ENCODE measurements around the gene PIGR. TPM values are rescaled to one million over a fixed set of nuclear protein-coding genes. Genes with fewer than 3 reads are reported as not detected.

The PIGR gene
- total RNA-seq, 2 experiments from 2014 or later, result 0.06 to 0.07 TPM

DNA sequence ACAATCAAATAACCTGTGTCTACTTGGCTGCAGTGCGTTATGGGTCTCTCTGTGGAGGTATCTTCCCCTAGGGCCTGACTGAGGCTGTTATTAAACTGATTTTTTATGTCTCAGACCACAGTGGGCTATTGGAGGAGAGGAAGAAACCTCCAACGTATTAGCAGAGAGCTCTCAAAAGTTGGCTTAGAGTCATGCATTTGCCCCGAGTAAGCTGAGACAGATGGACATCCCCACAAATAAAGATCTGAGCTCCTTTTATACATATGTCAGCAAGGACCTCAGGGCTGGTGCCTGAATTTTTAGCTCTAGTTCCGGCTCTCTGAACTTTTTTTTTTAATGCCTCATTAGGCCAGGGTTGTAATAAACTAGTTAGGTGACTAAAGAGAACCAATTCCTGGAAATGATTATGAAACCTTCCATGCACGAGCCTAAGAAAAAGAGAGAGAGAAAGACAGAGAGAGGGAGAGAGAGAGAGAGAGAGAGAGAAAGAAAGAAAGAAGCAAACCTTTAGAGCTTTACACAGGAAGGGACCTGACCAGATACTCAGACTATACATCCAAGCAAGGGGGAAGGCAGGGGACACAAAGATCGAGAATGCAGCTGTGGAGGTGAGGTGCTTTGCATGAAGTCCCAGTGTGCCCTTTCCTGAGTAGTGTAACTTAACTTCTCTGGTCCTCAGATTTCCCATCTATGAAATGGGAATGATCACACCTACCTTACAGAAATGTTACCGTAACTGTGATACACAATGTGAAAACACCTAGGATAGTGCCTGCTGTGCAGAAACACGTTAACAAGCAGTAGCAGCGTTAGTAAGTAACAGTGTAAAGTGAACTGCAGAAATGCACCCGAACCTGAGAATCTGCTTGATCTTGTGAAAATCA is 8.4 kb upstream of the PIGR start:
- H3K4me3 Mint-ChIP-seq, result no peak overlapping the region
- peak overlapping the region; percentile 1 for H3K27ac Mint-ChIP-seq
- H3K36me3 Mint-ChIP-seq, result peaks cover 2% of the 10 kb centered on the region
- CTCF ChIA-PET, result interaction anchor here (1.2 to 2.3 kb wide), 7 partner anchors 13 to 47 kb away, joined by 3 to 11 read pairs (median 5); no protein-coding TSS in a partner anchor
- DNase-seq (no peak), ATAC-seq (no peak)
- no peaks in the 10 kb centered on the region for H3K9me3 Mint-ChIP-seq (ENCODE audit: low read depth)
- H3K4me1 Mint-ChIP-seq, result peaks cover 12% of the 10 kb centered on the region
- peaks cover 7% of the 10 kb centered on the region for H3K27me3 Mint-ChIP-seq

DNA sequence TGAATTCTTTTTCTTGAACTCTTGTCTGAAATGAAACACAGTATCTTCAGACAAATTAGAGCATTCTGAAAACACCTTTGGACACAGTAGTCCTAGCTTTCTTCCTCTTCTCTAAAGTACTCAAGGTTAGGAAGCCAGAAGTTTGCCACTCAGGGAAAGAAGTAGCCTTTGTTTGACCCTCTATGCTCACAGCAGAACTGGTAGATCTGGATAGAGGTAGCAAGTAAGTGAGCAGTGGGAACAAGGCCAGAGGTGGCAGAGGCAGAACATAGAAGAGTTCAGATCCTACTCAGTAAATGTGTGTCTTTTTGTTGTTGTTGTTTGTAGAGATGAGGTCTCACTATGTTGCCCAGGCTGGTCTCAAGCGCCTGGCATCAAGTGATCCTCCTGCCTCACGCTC is 7.4 kb upstream of the PIGR start:
- H3K36me3 Mint-ChIP-seq, result peaks cover 2% of the 10 kb centered on the region
- CTCF ChIA-PET, result interaction anchor here (1.2 to 2.3 kb wide), 6 partner anchors 12 to 46 kb away, joined by 3 to 11 read pairs (median 6); no protein-coding TSS in a partner anchor
- H3K4me1 Mint-ChIP-seq, result peaks cover 12% of the 10 kb centered on the region
- H3K27me3 Mint-ChIP-seq, result peaks cover 7% of the 10 kb centered on the region
- H3K27ac Mint-ChIP-seq, result no peak overlapping the region
- ATAC-seq (no peak), DNase-seq (no peak)
- no peak overlapping the region for H3K4me3 Mint-ChIP-seq
- no peaks in the 10 kb centered on the region for H3K9me3 Mint-ChIP-seq (ENCODE audit: low read depth)

DNA sequence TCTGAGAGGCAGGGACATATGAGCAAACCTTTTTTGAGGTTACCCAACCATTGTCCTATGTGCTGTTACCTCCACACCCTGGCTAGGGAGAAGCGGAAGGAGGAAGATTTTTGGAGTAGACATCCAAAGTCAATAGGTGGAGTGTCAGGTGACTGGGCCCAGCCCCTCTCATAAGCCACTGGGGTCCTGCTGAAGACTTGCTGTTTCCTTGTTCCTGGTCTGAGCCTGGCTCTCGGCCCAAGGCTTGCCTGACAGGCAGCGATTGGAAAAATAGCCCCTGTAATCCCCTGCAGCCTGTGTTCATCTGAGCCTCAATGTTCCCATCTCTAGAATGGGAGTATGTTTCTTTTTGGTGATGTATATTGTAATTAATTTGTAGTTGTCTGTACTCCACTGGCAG is 6.9 kb upstream of the PIGR start:
- H3K4me1 Mint-ChIP-seq, result peaks cover 12% of the 10 kb centered on the region
- H3K36me3 Mint-ChIP-seq, result peaks cover 2% of the 10 kb centered on the region
- H3K9me3 Mint-ChIP-seq (ENCODE audit: low read depth), result no peaks in the 10 kb centered on the region
- DNase-seq (no peak), ATAC-seq (no peak)
- H3K27ac Mint-ChIP-seq, result no peak overlapping the region
- H3K27me3 Mint-ChIP-seq, result peaks cover 4% of the 10 kb centered on the region
- H3K4me3 Mint-ChIP-seq, result no peak overlapping the region
- CTCF ChIA-PET, result interaction anchor here (1.8 to 2.3 kb wide), 2 partner anchors 12 to 27 kb away, joined by 5 to 7 read pairs; no protein-coding TSS in a partner anchor

DNA sequence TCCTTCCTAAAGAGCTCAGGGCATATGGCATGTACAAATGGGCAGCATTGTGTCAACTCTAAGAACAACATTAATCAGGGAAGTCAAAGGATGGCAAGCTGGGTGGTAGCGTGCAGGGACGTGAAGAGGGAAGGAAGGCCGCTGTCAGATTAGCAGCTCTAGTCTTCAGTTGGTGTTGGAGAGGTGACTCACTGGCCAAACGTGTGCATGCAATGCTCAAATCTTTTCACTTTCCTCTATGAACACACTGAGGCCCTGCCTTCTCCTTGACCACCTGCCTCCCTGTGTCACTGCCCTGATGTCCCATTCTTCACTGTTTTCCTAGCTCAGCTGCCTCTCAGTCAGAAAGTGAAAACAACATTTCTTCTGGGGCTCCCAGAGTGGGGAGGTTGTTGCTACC is 5.9 kb upstream of the PIGR start:
- Mint-ChIP-seq H3K36me3 (peaks cover 2% of the 10 kb centered on the region), H3K27me3 (peaks cover 3% of the 10 kb centered on the region), H3K4me1 (peaks cover 12% of the 10 kb centered on the region), H3K4me3 (no peak overlapping the region), H3K27ac (no peak overlapping the region), H3K9me3 (ENCODE audit: low read depth) (no peaks in the 10 kb centered on the region)
- DNase-seq, result no peak
- CTCF ChIA-PET, result interaction anchor here (1.0 to 3.4 kb wide), 4 partner anchors 8 to 288 kb away, joined by 3 to 20 read pairs (median 4); no protein-coding TSS in a partner anchor
- ATAC-seq, result no peak

DNA sequence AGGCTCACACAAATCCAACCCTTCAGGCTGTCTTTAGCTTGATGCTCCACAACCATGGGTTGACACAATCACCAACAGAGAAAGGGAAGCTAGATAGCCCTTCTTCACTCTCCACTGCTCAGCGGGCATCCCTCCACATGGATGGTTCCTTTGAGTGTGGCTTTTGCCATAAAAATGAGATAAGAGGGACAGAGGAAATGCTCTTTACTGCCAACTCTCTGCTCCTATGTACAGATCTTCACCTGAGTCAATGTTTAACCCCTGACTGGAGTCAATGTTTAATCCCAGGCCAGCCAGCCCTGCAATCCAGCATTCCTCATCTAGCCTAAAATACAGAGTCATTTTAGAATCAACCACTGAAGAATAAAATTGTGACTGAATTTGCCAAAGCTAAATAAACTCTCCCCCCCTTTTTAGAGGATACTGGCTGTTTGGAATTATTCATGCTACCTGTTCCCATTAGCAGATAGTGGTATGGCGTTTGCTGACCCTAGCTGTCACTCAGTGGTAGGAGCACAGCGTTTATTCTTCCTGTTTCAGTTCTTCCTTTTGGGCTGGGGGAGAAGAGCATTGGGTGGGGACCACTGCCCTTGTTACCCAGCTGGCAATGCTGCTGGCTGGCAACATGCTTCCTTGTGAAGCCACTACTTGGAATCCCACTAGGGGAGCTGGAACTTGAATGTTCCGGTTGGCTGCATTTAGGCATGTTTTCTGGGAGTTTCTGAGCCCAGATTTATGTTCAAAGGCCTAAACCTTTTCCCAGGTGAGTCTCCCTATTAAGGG is 5.2 kb upstream of the PIGR start:
- Mint-ChIP-seq H3K4me1 (peaks cover 12% of the 10 kb centered on the region), H3K27ac (no peak overlapping the region), H3K27me3 (peaks cover 3% of the 10 kb centered on the region), H3K36me3 (peaks cover 2% of the 10 kb centered on the region), H3K9me3 (ENCODE audit: low read depth) (no peaks in the 10 kb centered on the region), H3K4me3 (no peak overlapping the region)
- ATAC-seq (no peak), DNase-seq (no peak)
- CTCF ChIA-PET, result interaction anchor here (1.0 to 3.4 kb wide), 5 partner anchors 9 to 287 kb away, joined by 3 to 20 read pairs (median 3); partner anchors contain the start of gene C1orf116

DNA sequence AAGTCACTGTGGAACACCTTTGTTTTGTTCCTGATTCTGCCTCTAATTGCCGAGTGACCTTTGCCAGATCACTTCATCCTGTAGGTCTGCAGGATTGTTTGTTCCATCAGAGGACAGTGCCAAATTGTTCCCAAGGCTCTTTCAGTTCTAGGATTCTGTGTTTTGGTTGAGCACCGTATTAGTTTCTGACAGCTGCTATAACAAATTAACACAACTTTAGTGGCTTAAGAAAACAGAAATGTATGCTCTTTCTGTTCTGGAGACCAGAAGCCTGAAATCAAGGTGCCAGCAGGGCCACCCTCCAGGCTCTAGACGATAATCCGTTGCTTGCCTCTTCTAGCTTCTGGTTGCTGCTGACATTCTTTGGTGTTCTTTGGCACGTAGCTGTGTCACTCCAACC is 3.4 kb upstream of the PIGR start:
- no peak for DNase-seq
- Mint-ChIP-seq H3K4me3 (no peak overlapping the region), H3K36me3 (peaks cover 2% of the 10 kb centered on the region), H3K9me3 (ENCODE audit: low read depth) (no peaks in the 10 kb centered on the region), H3K4me1 (peaks cover 6% of the 10 kb centered on the region), H3K27ac (no peak overlapping the region), H3K27me3 (peaks cover 18% of the 10 kb centered on the region)
- CTCF ChIA-PET, result interaction anchor here (2.1 to 3.4 kb wide), 2 partner anchors 15 to 140 kb away, joined by 6 to 20 read pairs; no protein-coding TSS in a partner anchor
- no peak for ATAC-seq

DNA sequence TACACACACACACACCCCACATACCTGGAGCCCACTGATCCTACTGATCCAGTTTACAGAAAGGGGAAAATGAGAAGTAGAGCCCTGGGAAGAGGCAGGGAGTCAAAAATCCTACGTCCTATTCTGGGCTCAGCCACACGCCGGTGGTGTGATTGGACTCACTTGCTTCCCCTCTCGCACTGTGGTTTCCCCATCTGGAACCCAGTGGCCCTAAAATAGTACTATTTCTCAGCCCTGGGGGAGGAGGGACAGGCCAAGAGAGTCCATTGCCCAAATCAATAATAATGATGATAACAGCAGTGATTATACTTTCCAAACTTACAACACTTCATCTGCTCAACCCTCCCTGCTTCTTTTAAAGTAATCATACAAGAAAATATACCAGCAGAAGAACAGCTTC is 2.9 kb upstream of the PIGR start:
- Mint-ChIP-seq H3K4me1 (peaks cover 5% of the 10 kb centered on the region), H3K9me3 (ENCODE audit: low read depth) (no peaks in the 10 kb centered on the region), H3K4me3 (no peak overlapping the region), H3K27ac (no peak overlapping the region), H3K36me3 (peaks cover 2% of the 10 kb centered on the region), H3K27me3 (peaks cover 20% of the 10 kb centered on the region)
- CTCF ChIA-PET, result interaction anchor here (2.1 to 3.4 kb wide), 2 partner anchors 15 to 140 kb away, joined by 6 to 20 read pairs; no protein-coding TSS in a partner anchor
- ATAC-seq (no peak), DNase-seq (no peak)

DNA sequence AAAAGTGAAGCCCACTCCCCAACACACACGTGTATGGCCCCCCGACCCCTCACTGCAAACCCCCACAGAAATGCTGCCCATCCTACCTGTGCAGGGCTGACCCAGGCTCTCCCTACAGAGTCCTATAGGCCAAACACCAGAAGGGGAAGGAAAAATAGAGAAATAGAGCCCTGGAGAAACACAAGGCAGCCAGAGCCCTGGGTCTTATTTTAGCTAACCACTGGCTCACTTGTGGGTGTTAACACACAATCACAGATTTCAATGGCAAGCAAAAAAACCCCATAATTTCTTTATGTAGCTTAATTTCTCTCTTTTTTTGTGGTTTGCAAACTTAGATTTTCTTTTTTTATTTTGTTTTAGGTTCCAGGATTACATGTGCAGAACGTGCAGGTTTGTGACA is 989 bp upstream of the PIGR start:
- no peak overlapping the region for H3K27ac Mint-ChIP-seq
- ATAC-seq (no peak), DNase-seq (no peak)
- CTCF ChIA-PET, result interaction anchor here (0.6 to 2.0 kb wide), 7 partner anchors 9 to 317 kb away, joined by 3 to 5 read pairs (median 4); no protein-coding TSS in a partner anchor
- no peaks in the 10 kb centered on the region for H3K9me3 Mint-ChIP-seq (ENCODE audit: low read depth)
- H3K4me1 Mint-ChIP-seq, result peaks cover 5% of the 10 kb centered on the region
- peaks cover 2% of the 10 kb centered on the region for H3K36me3 Mint-ChIP-seq
- H3K27me3 Mint-ChIP-seq, result peaks cover 30% of the 10 kb centered on the region
- H3K4me3 Mint-ChIP-seq, result no peak overlapping the region

DNA sequence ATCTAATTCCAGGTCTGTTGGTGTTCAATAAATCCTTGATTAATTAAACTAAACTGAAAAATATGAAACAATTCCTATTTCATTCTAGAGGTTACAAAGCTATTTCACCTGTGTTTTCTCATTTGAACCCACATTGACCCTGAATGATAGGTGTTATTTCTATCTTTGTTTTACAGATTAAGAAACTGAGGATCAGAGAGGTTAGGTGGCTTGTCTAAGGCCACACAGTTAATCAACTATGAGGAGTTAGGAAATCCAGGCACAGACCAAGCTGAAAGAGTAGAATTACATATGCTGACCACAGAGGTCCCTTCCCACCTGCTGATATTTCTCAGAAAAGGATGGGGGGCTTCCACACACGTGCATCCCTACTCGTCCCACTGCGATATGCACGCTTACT is 487 bp downstream of the PIGR start:
- H3K36me3 Mint-ChIP-seq, result peaks cover 2% of the 10 kb centered on the region
- CTCF ChIA-PET, result interaction anchor here (0.6 to 1.6 kb wide), 3 partner anchors 14 to 219 kb away, joined by 3 to 4 read pairs (median 3); no protein-coding TSS in a partner anchor
- no peak for ATAC-seq
- no peak overlapping the region for H3K4me3 Mint-ChIP-seq
- no peak overlapping the region for H3K27ac Mint-ChIP-seq
- no peaks in the 10 kb centered on the region for H3K9me3 Mint-ChIP-seq (ENCODE audit: low read depth)
- DNase-seq, result no peak
- H3K27me3 Mint-ChIP-seq, result peaks cover 32% of the 10 kb centered on the region
- peaks cover 5% of the 10 kb centered on the region for H3K4me1 Mint-ChIP-seq

DNA sequence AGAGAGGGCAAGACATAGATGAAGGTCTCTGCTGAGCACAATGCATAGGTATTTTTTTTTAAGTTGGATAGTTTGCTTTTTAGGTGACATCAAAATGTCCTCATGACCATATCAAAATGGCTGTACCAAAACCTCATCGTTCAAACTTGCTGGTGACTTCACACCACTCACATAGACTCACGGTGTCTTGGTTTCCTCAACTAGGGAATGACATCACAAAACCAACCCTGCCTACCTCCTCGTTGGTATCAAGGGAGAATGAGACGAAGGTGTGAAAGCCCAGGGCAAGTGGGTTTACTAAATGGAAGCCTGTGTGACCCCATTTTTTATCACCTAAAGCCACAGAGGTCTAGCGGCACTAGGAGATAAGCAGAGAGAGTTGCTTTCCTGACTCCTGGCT is 1.6 kb downstream of the PIGR start:
- Mint-ChIP-seq H3K9me3 (ENCODE audit: low read depth) (no peaks in the 10 kb centered on the region), H3K4me3 (no peak overlapping the region)
- peak; percentile 49 for ATAC-seq

DNA sequence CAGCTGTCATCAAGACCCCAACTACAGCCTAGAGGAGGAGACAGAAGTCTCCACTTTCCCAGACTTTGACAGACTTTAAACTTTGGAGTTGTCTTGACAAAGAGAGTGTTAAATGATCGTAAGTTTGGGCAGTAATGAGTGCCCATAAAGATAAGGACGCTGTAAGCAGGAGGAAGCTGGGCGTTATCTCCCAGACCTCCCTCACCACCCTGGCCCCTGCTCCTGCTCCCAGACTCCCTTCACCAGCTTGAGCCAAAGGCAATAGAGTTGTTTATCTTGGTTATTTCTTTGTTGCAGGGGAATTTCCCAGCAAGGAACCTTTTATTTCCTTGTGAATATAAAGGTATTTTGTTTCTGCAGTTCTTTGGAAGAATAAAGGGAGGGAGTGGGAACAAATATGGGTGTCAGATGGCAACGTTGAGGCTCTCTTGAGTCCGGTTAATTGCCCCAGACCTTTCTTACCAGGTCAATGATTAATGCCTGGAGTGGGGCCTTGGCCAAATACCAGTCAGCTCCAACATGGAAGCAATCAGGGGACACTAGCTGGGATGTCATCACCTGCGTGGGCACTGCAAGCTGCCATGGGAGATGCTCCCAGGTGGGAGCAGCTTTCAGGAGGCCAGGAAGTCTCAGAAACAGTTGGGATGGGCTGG is 4.4 kb downstream of the PIGR start:
- DNase-seq (no peak), ATAC-seq (no peak)
- H3K4me1 Mint-ChIP-seq, result peaks cover 5% of the 10 kb centered on the region
- CTCF ChIA-PET, result interaction anchor here (2.2 to 3.0 kb wide), 4 partner anchors 9 to 40 kb away, joined by 7 to 21 read pairs (median 10); no protein-coding TSS in a partner anchor
- H3K36me3 Mint-ChIP-seq, result no peaks in the 10 kb centered on the region
- no peak overlapping the region for H3K4me3 Mint-ChIP-seq
- no peaks in the 10 kb centered on the region for H3K9me3 Mint-ChIP-seq (ENCODE audit: low read depth)
- H3K27me3 Mint-ChIP-seq, result peaks cover 29% of the 10 kb centered on the region
- H3K27ac Mint-ChIP-seq, result no peak overlapping the region

More for the DNA sequence above, 1.6 kb downstream of the PIGR start:
- CTCF ChIA-PET, result no interaction called here
- DNase-seq, result no peak
- peaks cover 5% of the 10 kb centered on the region for H3K4me1 Mint-ChIP-seq
- peaks cover 32% of the 10 kb centered on the region for H3K27me3 Mint-ChIP-seq
- H3K27ac Mint-ChIP-seq, result no peak overlapping the region
- H3K36me3 Mint-ChIP-seq, result no peaks in the 10 kb centered on the region

DNA sequence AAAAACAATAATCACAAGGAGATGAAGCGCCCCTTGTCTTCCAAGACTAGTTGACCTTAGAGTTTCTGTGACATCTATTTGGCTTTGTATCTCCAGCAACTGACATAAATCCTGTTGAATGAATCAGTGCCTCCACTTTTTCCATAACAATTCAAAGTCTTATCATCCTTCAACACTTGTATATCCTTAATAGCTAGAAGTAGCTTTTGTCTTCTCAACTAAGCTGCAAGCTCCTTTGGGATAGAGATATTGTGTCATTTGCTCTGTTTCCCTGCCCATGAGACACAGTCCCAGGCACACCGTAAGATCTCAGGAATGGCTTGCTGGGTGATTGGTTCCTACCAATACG is 5.7 kb downstream of the PIGR start:
- Mint-ChIP-seq H3K27ac (no peak overlapping the region), H3K27me3 (peaks cover 23% of the 10 kb centered on the region), H3K4me1 (peaks cover 6% of the 10 kb centered on the region), H3K9me3 (ENCODE audit: low read depth) (no peaks in the 10 kb centered on the region), H3K36me3 (no peaks in the 10 kb centered on the region), H3K4me3 (no peak overlapping the region)
- ATAC-seq (no peak), DNase-seq (no peak)
- CTCF ChIA-PET, result interaction anchor here (1.1 to 2.6 kb wide), 3 partner anchors 13 to 31 kb away, joined by 3 to 7 read pairs (median 7); no protein-coding TSS in a partner anchor

Data from activated CD8-positive, alpha-beta memory T cell treated with anti-CD3 and anti-CD28 coated beads, Interleukin-2, amount 10 ng/mL, durations not matched to agents 7 days and 5 days (primary cell).